Stomach (tissue), 9 donors: ENCODE measurements around the gene DDN. TPM values are rescaled to one million over a fixed set of nuclear protein-coding genes. Genes with fewer than 3 reads are reported as not detected.

Experiments
- DNase-seq, 2 donors: peaks; one replicate each; pipeline versions ENCODE4 v3.0.0 to v3.0.0-alpha.2; 2013 to 2019
- H3K27ac ChIP-seq, 5 donors: fragments of 200-600 bp in 4 of 5; sonication (generic) in 4 of 5; one replicate each; pipeline ENCODE4 v1.5.1; 2013 to 2019; ENCODE audit warnings: mild to moderate bottlenecking in 1 of 5, moderate library complexity in 1 of 5
- H3K27me3 ChIP-seq, 3 donors: fragments of 200-600 bp; sonication (generic); one replicate each; pipeline ENCODE4 v1.5.1; 2017 to 2019; ENCODE audit warnings: mixed run types in 1 of 3
- H3K36me3 ChIP-seq, 4 donors: fragments of 200-600 bp; sonication (generic); 1 replicate in 3 of 4; 2 replicates in 1 of 4; pipeline ENCODE4 v1.5.1; 2016 to 2019
- H3K4me1 ChIP-seq, 4 donors: fragments of 200-600 bp; sonication (generic); one replicate each; pipeline ENCODE4 v1.5.1; 2016 to 2019
- H3K4me3 ChIP-seq, 4 donors: fragments of 200-600 bp; sonication (generic) in 3 of 4; one replicate each; pipeline ENCODE4 v1.5.1; 2016 to 2019; ENCODE audit warnings: mild to moderate bottlenecking in 1 of 4
- H3K9me3 ChIP-seq, 4 donors: fragments of 200-600 bp; sonication (generic); one replicate each; pipeline ENCODE4 v1.5.1; 2016 to 2019
- CTCF ChIP-seq, 7 experiments: fragments of 450-650 bp in 4 of 7; fragments of 200-600 bp in 3 of 7; sonication (generic) in 3 of 7; IDR thresholded peaks; one replicate each; pipeline ENCODE4 v1.5.1; 2016 to 2019; ENCODE audit warnings: antibody characterized with exemption in 7 of 7, control low read depth in 2 of 7, mild to moderate bottlenecking in 1 of 7
- EP300 ChIP-seq: sonication (generic); formaldehyde crosslinking; IDR thresholded peaks from one replicate; pipeline ENCODE4 v1.6.1; 2017; ENCODE audit warnings: antibody characterized with exemption
- POLR2A ChIP-seq, 4 donors: fragments of 450-650 bp; IDR thresholded peaks; one replicate each; pipeline ENCODE4 v1.6.1; 2016; ENCODE audit warnings: antibody characterized with exemption in 4 of 4, control low read depth in 2 of 4, mild to moderate bottlenecking in 1 of 4, moderate library complexity in 1 of 4
- POLR2AphosphoS5 ChIP-seq, 3 donors: sonication (generic); formaldehyde crosslinking; IDR thresholded peaks; one replicate each; pipeline ENCODE4 v1.6.1; 2016; ENCODE audit warnings: antibody characterized with exemption in 3 of 3
- WGBS, 5 donors: extraction: QIAGEN DNeasy Blood & Tissue Kit in 3 of 5; methylation state at CpG; one replicate each; pipeline versions ENCODE4 v1.1.5 to v1.1.7; 2013 to 2018; 5-methylcytosine and 5-hydroxymethylcytosine counted together
- intact Hi-C: fragments of 100-400 bp; cut with DNase I; formaldehyde crosslinking; loops from one replicate; pipeline ENCODE4 v1.15.1; 2023; ENCODE audit warnings: low total_unique reads
- polyA plus RNA-seq, 3 donors: library from polyadenylated mRNA; stranded (reverse); fragments of 200-250 nt; gene quantifications; one replicate each; pipeline ENCODE4 v1.2.3, GENCODE V29; 2013
- total RNA-seq, 5 donors: library from RNA; depleted of rRNA; stranded (reverse); fragments of >200 nt; gene quantifications; one replicate each; pipeline versions ENCODE4 v1.1.0 to v1.2.3, GENCODE V29; 2014 to 2016
- donor health status: healthy with polysubstance abuse.
- donor health status: Bipolar disorder and iron deficiency.
- donor health status: healthy.

DDN gene
- total and polyA plus RNA-seq, 8 donors = 0.08 to 0.31 (median 0.19) TPM; not detected in 4

- Histone ChIP-seq H3K36me3 (peaks cover 95 to 100% (median 98%) of the 10 kb centered on the region in 4 donors), H3K27me3 (no peaks in the 10 kb centered on the region), H3K27ac (no peak overlapping the region), H3K4me1 (no peaks in the 10 kb centered on the region), H3K4me3 (no peak overlapping the region), H3K9me3 (no peaks in the 10 kb centered on the region)
- 87 to 94% (median 92%) methylated on average over 7 to 9 of the region's 9 CpGs for WGBS, 5 donors
- TF ChIP-seq POLR2A (IDR thresholded peaks at IDR 0.05) (no peak), CTCF (IDR thresholded peaks at IDR 0.05) (no peak), POLR2AphosphoS5 (IDR thresholded peaks at IDR 0.05) (no peak), EP300 (no peak)
- DNase-seq = no peak
- intact Hi-C loops = no loop called here
Measured at GRCh38 chr12:49037111-49037946, 38.2 kb upstream of the DDN start.

DNA sequence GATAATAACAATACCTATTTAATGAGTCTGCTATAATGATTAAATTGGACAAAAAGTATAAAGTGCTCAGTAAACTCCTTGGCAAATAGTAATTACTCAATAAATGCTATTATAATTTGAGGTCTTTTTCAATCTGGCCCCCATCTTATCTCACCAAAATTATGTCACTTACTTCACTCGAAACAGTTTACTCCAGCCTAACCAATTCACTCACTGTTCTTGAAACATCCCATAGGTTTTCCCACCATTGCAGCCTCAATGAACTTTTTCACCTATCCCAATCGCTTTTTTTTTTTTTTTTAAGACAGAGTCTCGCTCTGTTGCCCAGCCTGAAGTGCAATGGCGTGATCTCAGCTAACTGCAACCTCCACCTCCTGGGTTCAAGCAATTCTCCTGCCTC lies 36.9 kb upstream of the DDN start:
- H3K4me3 ChIP-seq = no peak overlapping the region
- no peaks in the 10 kb centered on the region for H3K27me3 ChIP-seq
- no peaks in the 10 kb centered on the region for H3K9me3 ChIP-seq
- peaks cover 95 to 100% (median 98%) of the 10 kb centered on the region in 4 donors for H3K36me3 ChIP-seq
- TF ChIP-seq EP300 = no peak
- TF ChIP-seq POLR2AphosphoS5 (IDR thresholded peaks at IDR 0.05) = no peak
- no peak for TF ChIP-seq POLR2A (IDR thresholded peaks at IDR 0.05)
- no peak for TF ChIP-seq CTCF (IDR thresholded peaks at IDR 0.05)
- intact Hi-C loops = no loop called here
- H3K4me1 ChIP-seq = no peaks in the 10 kb centered on the region
- WGBS, 5 donors = 62 to 93% (median 79%) methylated on average over 4 of the region's 4 CpGs
- H3K27ac ChIP-seq = no peak overlapping the region
- DNase-seq = no peak

DNA sequence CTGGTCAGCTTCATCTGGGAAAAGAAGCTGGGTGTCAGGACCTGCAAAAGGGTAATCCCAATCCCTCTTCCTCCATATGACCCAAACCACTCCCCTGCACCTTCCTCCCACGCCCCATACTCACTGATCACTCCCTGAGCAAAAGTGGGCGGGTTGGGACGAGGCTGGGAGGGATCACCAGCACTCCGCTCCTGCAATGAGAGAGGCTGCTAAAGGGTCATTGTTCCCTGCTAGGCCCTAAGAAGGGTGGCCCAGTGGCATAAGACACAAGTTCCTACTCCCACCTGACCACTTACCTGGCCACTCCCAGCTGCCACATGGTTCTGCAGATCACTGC lies 35.1 kb upstream of the DDN start:
- Histone ChIP-seq H3K4me3 (no peak overlapping the region), H3K4me1 (no peaks in the 10 kb centered on the region), H3K27me3 (no peaks in the 10 kb centered on the region), H3K36me3 (peaks cover 81 to 99% (median 96%) of the 10 kb centered on the region in 4 donors), H3K9me3 (no peaks in the 10 kb centered on the region), H3K27ac (peak overlapping the region in 1 of 5 donors; percentile 4)
- intact Hi-C loops = no loop called here
- TF ChIP-seq POLR2A (IDR thresholded peaks at IDR 0.05) (no peak), POLR2AphosphoS5 (IDR thresholded peaks at IDR 0.05) (no peak), CTCF (IDR thresholded peaks at IDR 0.05) (no peak), EP300 (no peak)
- no peak for DNase-seq
- WGBS, 5 donors = 50 to 88% (median 85%) methylated on average over 1 to 4 of the region's 4 CpGs

DNA sequence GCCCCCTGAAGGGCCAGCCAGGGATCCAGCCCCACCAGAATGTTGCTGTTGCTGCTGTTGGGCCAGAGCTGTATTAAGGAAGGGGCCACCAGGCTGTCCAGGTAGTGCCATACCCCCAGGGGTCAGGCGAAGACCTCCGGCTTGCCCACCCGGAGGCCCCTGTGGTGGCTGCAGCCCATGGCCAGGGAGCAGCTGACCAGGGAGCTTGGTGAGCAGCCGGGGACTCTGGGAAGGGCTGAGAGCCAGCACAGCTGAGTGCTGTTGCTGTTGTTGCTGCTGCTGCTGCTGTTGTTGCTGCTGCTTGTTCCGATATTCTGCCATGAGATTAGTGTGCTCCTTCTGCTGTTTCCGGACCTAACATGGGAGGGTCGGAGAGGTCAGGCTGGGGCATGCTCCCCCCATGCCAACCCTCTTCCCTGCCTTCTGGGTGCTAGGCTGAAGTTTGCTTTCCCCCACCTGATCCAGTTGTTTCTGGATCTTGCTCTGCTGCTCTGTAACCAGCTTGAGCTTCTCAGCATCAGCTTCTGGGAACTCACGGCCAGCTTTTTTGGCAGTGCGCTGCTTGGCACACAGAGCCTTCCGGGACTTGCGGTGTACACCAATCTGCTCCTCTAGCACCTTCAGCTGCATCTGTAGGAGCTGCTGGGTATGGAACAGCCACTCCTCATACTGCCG lies 34.6 kb upstream of the DDN start:
- 57 to 83% (median 80%) methylated on average over 10 to 12 of the region's 12 CpGs for WGBS, 5 donors
- H3K4me1 ChIP-seq = no peaks in the 10 kb centered on the region
- H3K9me3 ChIP-seq = no peaks in the 10 kb centered on the region
- no peak for TF ChIP-seq POLR2A (IDR thresholded peaks at IDR 0.05)
- no peak for TF ChIP-seq EP300
- TF ChIP-seq CTCF (IDR thresholded peaks at IDR 0.05) = no peak
- TF ChIP-seq POLR2AphosphoS5 (IDR thresholded peaks at IDR 0.05) = no peak
- no peaks in the 10 kb centered on the region for H3K27me3 ChIP-seq
- peak overlapping the region in 1 of 5 donors; percentile 4 for H3K27ac ChIP-seq
- peaks cover 80 to 99% (median 96%) of the 10 kb centered on the region in 4 donors for H3K36me3 ChIP-seq
- intact Hi-C loops = no loop called here
- DNase-seq = no peak
- H3K4me3 ChIP-seq = no peak overlapping the region
